ENCODE data around the gene CCNY.
A peak's percentile ranks its signal among the peaks of the same experiment; 100 is the strongest.
"Not testable (repeated sequence)": the region's sequence is repeated elsewhere in the genome, so short reads cannot be mapped to it uniquely, and the experiment has no call there.

The CCNY gene

GRCh38 chr10:35535136-35535535 is 198.8 kb downstream of the CCNY start:
- DNase-seq: no peak

- no peak for DNase-seq
These were observed 200.5 kb downstream of the CCNY start for GRCh38 chr10:35536789-35537188.

DNA sequence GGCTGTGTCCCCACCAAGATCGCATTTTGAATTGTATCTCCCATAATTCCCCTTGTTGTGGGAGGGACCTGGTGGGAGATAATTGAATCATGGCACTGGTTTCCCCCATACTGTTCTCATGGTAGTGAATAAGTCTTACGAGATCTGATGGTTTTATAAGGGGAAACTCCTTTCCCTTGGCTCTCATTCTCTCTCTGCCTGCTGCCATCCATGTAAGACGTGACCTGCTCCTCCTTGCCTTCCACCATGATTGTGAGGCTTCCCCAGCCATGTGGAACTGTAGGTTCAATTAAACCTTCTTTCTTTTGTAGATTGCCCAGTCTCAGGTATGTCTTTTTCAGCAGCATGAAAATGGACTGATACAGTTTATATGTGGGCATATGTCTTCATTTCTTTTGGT is 201.6 kb downstream of the CCNY start:
- DNase-seq: not testable (repeated sequence)

- DNase-seq: no peak
These were observed 204.2 kb downstream of the CCNY start for GRCh38 chr10:35540296-35541164.

DNA sequence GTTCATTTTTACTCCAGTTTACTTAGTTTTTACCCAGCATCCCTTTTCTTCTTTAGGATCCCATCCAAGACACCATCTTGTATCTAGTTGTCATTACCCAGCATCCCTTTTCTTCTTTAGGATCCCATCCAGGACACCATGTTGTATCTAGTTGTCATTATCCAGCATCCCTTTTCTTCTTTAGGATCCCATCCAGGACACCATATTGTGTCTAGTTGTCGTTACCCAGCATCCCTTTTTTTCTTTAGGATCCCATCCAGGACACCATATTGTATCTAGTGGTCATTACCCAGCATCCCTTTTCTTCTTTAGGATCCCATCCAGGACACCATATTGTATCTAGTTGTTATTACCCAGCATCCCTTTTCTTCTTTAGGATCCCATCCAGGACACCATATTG is 205.4 kb downstream of the CCNY start:
- no peak for DNase-seq

- no peak for DNase-seq
These were observed 206.0 kb downstream of the CCNY start for GRCh38 chr10:35542303-35542702.

DNA sequence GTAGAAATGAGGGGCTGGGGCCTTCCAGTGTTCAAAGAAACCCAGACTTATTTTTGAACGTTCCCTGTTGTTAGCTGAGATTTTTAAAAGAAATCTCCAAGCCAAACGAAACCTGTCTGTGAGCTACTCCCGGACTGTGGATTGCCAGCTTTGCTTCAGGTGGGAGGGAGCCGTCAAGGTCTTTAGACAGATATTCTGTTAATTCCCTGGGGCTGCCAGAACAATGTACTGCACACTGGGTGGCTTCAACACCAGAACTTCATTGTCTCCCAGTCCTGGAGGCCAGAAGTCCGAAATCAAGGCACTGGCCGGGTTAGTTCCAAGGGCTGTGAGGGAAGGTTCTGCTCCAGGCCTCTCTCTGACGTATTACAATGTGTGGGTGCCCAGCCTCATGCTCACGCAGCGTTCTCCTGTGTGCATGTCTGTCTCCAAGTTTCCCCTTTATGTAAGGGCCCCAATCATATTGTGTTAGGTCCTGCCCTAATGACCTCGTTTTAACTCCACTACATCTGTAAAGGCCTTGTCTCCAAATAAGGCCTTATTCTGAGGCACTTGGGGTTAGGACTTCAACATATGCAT is 208.9 kb downstream of the CCNY start:
- no peak for DNase-seq

- no peak for DNase-seq
These were observed 209.7 kb downstream of the CCNY start for GRCh38 chr10:35545878-35546590.

- DNase-seq: no peak
These were observed 210.5 kb downstream of the CCNY start for GRCh38 chr10:35546824-35547225.

GRCh38 chr10:35552650-35553342 is 216.5 kb downstream of the CCNY start:
- no peak for DNase-seq

DNA sequence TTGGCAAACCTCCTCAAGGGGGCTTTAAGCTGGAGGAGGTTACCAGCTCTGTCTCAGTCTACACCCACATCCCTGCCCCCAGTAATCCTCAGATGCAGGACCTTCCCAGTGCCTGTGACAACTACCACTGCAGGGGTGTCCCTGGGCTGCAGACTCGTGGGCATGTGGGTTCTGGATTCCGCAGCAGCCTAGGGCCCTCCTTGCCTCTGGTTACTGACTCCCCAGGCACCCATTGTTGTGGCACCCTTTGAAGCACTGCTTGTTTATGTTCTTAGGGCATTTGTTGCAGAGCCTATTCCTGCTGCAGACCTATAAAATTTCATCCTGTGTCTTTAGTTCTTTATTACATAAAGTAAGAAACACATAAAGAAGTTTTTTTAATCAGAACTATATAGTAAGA is 217.7 kb downstream of the CCNY start:
- DNase-seq: no peak

GRCh38 chr10:35554461-35555056 is 218.2 kb downstream of the CCNY start:
- DNase-seq: no peak

DNA sequence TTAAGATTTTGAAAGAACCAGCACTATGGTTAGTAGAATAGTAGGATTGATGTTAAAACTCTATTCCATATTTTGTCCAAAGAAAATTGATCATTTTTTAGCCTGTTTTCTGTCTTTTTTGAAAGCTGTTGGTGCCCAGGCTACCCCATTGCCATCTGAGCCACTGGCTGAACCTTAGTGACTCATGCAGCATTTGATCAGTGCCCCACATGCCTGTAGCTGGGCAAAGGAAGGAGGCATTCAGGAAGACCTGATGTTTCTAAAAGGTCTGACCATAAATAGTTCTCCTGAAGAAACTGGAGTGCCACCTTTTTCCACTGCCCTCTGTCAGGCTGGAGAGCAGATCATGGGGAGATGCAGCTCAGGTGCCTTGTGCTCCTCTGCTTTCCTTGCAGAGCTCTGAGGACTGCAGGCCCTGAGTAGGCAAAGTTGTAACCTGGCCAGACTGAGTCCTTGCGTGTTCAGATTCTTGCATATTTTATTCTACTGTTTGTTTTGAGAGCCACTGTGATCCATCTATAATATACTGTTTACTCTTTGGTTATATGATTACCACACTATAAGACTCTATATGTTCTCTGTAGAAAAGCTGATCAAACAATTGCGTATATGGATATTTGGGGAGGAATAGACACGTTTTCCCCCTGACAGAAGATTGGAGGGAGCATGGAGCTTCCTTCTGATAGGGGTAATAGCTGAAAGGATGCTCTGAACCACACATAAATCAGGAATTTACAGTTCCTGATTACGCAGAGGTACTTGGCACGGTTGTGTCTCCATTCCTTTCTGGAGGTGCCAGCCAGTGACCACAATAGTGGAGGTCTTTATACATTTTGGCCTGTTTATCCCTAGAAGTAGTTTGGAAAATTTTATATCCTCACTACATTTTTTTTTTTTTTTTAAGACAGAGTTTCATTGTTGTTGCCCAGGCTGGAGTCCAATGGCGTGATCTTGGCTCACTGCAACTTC is 219.9 kb downstream of the CCNY start:
- DNase-seq: no peak

DNA sequence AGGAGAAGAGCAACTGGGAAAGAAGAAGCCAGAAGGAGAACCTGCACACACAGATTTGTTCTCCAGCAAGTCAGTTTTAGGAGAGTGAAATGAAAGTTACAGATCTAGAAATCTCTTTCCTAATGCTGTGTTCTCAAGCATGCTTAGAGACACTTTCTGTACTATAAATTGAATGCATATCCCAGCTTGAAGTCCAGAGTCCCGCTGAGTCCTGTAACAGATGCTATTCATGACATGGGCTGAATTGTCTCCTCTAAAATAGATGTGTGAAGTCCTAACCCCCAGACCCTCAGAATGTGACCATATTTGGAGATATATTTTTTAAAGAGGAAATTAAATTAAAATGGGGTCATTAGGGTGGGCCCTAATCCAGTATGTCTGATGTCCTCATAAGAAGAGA is 222.0 kb downstream of the CCNY start:
- no peak for DNase-seq

DNA sequence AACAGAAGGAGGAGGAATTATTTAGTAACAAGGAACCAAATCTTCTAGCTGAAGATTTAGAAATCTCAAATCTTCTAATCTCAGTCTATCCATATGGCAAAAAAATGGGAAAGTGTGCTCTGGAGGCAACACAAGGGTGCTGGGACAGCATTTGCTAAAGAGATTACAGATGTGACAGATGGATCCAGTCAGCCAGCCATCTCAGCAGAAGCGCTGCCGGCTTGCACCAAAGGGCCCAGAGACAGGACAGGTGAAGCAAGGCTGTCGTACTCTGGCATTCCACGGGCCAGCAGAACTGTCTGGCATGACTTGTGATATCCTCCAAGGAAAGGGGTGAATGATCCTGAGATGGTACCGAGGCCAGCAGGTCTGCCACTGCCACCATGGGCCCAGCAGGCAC is 223.1 kb downstream of the CCNY start:
- DNase-seq: no peak

- no peak for DNase-seq
These were observed 225.4 kb downstream of the CCNY start for GRCh38 chr10:35561715-35562114.

GRCh38 chr10:35562427-35562826 is 226.1 kb downstream of the CCNY start:
- no peak for DNase-seq

- peak; percentile 58 for DNase-seq
These were observed 227.1 kb downstream of the CCNY start for GRCh38 chr10:35563261-35563891.

DNA sequence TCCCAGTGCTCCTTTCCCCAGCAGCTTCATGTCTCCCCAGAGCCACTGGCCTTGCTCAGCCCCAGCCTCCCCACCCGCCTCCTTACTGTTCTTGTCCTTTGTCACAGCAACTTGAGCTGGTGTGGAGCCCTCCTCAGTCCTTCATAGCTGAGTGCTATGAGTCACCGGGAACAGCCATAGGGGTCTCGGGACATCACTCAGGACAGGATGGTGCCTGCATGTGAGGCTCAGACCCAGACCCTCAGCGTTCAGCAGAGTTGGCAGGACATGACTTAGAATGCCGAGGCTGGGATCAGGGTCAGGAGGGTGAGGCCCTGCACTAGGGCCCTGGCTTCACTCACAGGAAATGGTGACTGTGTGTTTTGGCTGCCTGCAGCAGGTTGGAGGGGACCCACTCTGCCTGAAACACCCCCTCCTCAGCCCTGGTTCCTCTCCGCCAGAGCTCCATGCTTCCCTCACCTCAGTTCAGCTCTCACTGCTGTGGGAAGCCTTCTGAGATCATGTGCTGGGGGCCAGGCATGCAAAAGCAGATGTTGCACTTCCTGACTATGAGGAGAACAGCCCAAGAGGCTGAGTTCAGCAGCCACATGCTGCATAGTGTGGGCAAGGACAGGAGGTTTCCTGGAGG is 228.1 kb downstream of the CCNY start:
- DNase-seq: no peak

GRCh38 chr10:35565602-35566081 is 229.3 kb downstream of the CCNY start:
- no peak for DNase-seq
